CD4-positive, alpha-beta memory T cell (primary cell): Measurements from ENCODE around the gene MRPS12. TPM values are rescaled to one million over a fixed set of nuclear protein-coding genes. Genes with fewer than 3 reads are reported as not detected.
"Not testable (repeated sequence)": the region's sequence is repeated elsewhere in the genome, so short reads cannot be mapped to it uniquely, and the experiment has no call there.

ENCODE experiments used
- CTCF ChIA-PET: fragments of 350-600 bp; sonication (Branson Sonifier 250); formaldehyde crosslinking; loops from one replicate; lab custom pipeline; 2021; ENCODE audit warnings: inconsistent platforms; ENCODE audit not compliant: partially characterized antibody; lab: Charles Lee
- POLR2A ChIA-PET: fragments of 350-600 bp; sonication (Branson Sonifier 250); formaldehyde crosslinking; loops from one replicate; lab custom pipeline; 2021; ENCODE audit not compliant: partially characterized antibody; lab: Charles Lee
- DNase-seq, 5 donors: peaks; one replicate each; pipeline versions ENCODE4 v3.0.0 to v3.0.0-alpha.2; 2020 to 2022; ENCODE audit warnings: mixed read lengths in 1 of 5
- H3K27ac ChIP-seq: one replicate; pipeline ENCODE4 v1.7.0; 2013; ENCODE audit warnings: low read depth, low read length
- H3K27me3 ChIP-seq: 2 replicates; pipeline ENCODE4 v1.7.0; 2013; ENCODE audit warnings: mild to moderate bottlenecking, low read length, moderate library complexity; ENCODE audit not compliant: insufficient read depth
- H3K36me3 ChIP-seq: 2 replicates; pipeline ENCODE4 v1.7.0; 2013; ENCODE audit warnings: mild to moderate bottlenecking, low read length, moderate library complexity; ENCODE audit not compliant: insufficient read depth
- H3K4me1 ChIP-seq: 2 replicates; pipeline ENCODE4 v1.7.0; 2013; ENCODE audit warnings: mild to moderate bottlenecking, low read length, moderate library complexity; ENCODE audit not compliant: insufficient read depth
- H3K4me3 ChIP-seq, 2 donors: one replicate each; pipeline ENCODE4 v1.7.0; 2013; ENCODE audit warnings: low read length in 2 of 2, mild to moderate bottlenecking in 1 of 2
- H3K9me3 ChIP-seq, 2 donors: one replicate each; pipeline ENCODE4 v1.7.0; 2013; ENCODE audit warnings: low read length in 2 of 2, control low read depth in 1 of 2; ENCODE audit not compliant: control insufficient read depth in 1 of 2
- H3K27ac Mint-ChIP-seq, 7 donors: one replicate each; pipeline ENCODE4 v1.8.0; 2020 to 2021; ENCODE audit warnings: mixed read lengths in 7 of 7, mild to moderate bottlenecking in 6 of 7, inconsistent platforms in 3 of 7, moderate library complexity in 3 of 7
- H3K27me3 Mint-ChIP-seq, 2 donors: one replicate each; pipeline ENCODE4 v1.8.0; 2020 to 2021; ENCODE audit warnings: mixed read lengths in 2 of 2
- H3K36me3 Mint-ChIP-seq, 2 donors: one replicate each; pipeline ENCODE4 v1.8.0; 2020 to 2021; ENCODE audit warnings: mixed read lengths in 2 of 2, inconsistent platforms in 1 of 2, mild to moderate bottlenecking in 1 of 2
- H3K4me1 Mint-ChIP-seq, 4 donors: one replicate each; pipeline ENCODE4 v1.8.0; 2020 to 2021; ENCODE audit warnings: mixed read lengths in 4 of 4, mild to moderate bottlenecking in 1 of 4
- H3K4me3 Mint-ChIP-seq, 8 donors: one replicate each; pipeline ENCODE4 v1.8.0; 2020 to 2021; ENCODE audit warnings: mixed read lengths in 8 of 8, mild to moderate bottlenecking in 7 of 8, moderate library complexity in 6 of 8, inconsistent platforms in 3 of 8
- H3K9me3 Mint-ChIP-seq, 8 donors: one replicate each; pipeline ENCODE4 v1.8.0; 2020 to 2021; ENCODE audit warnings: mixed read lengths in 8 of 8, mild to moderate bottlenecking in 5 of 8, inconsistent platforms in 3 of 8, moderate library complexity in 1 of 8
- intact Hi-C: fragments of 100-400 bp; cut with micrococcal nuclease; formaldehyde crosslinking; loops from one replicate; pipeline ENCODE4 v1.15.1; 2023
- polyA plus RNA-seq, 2 donors: library from polyadenylated mRNA; unstranded; fragments of 300-500 nt; fragmentation: Illumina TruSeq; gene quantifications; one replicate each; pipeline ENCODE4 v1.2.3, GENCODE V29; 2021
- total RNA-seq, 2 experiments: library from RNA; stranded (reverse); gene quantifications; one replicate each; pipeline ENCODE4 v1.2.3, GENCODE V29; 2021

The MRPS12 gene
- 10 to 100 TPM; 25.2 to 26.9 TPM for total RNA-seq
- 100 to 1,000 TPM in 1 of 2 donors, 10 to 100 TPM in 1; 76.4 to 118 TPM for polyA plus RNA-seq

- Histone ChIP-seq H3K27me3 (no peaks in the 10 kb centered on the region), H3K27ac (peak within 1 kb of the TSS; percentile 93), H3K4me3 (peak within 1 kb of the TSS; percentile 85 to 87), H3K9me3 (no peaks in the 10 kb centered on the region), H3K4me1 (peaks cover 40% of the 10 kb centered on the region), H3K36me3 (peaks cover 15% of the 10 kb centered on the region)
- H3K9me3 Mint-ChIP-seq = peaks cover 0 to 11% (median 4%) of the 10 kb centered on the region in 8 donors
- peaks cover 24 to 28% of the 10 kb centered on the region in 2 donors for H3K36me3 Mint-ChIP-seq
- peaks cover 13 to 57% (median 32%) of the 10 kb centered on the region in 4 donors for H3K4me1 Mint-ChIP-seq
- CTCF ChIA-PET = interaction anchor here (0.7 to 4.3 kb wide), 42 partner anchors 9 to 557 kb away, joined by 3 to 47 read pairs (median 6); partner anchors contain the start of genes ACTN4, ECH1, EIF3K and FAM98C
- intact Hi-C loops = loop anchor here (1.0 to 5.0 kb wide), 11 partner anchors 18 to 1024 kb away; partner anchors contain the start of genes FAM98C, NFKBIB, SIPA1L3 and SIRT2
- peak in 4 of 5 donors; percentile 98 to 99 (median 99) for DNase-seq
- peak within 1 kb of the TSS; percentile 94 to 99 (median 98) for H3K4me3 Mint-ChIP-seq
- POLR2A ChIA-PET = interaction anchor here (0.7 to 3.0 kb wide), 22 partner anchors 31 to 557 kb away, joined by 3 to 28 read pairs (median 8); partner anchors contain the start of genes CAPN12, ECH1, EIF3K and FAM98C
- H3K27me3 Mint-ChIP-seq = no peaks in the 10 kb centered on the region
- peak within 1 kb of the TSS; percentile 98 to 100 (median 100) for H3K27ac Mint-ChIP-seq
These were observed at the start of gene MRPS12 for GRCh38 chr19:38930776-38931520. TSS of gene MRPS12 (plus strand) at chr19:38930944. CDS start at chr19:38931295, 351 bp downstream.

- CTCF ChIA-PET = interaction anchor here (0.7 kb wide), 1 partner anchor 15 kb away, joined by 3 read pairs; no protein-coding TSS in a partner anchor
- peaks cover 5 to 30% (median 15%) of the 10 kb centered on the region in 4 donors for H3K4me1 Mint-ChIP-seq
- POLR2A ChIA-PET = interaction anchor here (0.8 to 1.4 kb wide), 2 partner anchors 13 to 17 kb away, joined by 3 read pairs; partner anchors contain the start of gene NFKBIB
These were observed 47.5 kb upstream of the MRPS12 start for GRCh38 chr19:38883286-38883685.

GRCh38 chr19:38884691-38885090 is 46.1 kb upstream of the MRPS12 start:
- intact Hi-C loops = loop anchor here (5.0 kb wide), 1 partner anchor 157 kb away; no protein-coding TSS in a partner anchor
- H3K27me3 ChIP-seq, H3K9me3 ChIP-seq, H3K27me3 Mint-ChIP-seq, H3K9me3 Mint-ChIP-seq, H3K27ac ChIP-seq, POLR2A ChIA-PET, DNase-seq, H3K4me3 ChIP-seq, H3K4me3 Mint-ChIP-seq: not testable (repeated sequence)
- Mint-ChIP-seq H3K27ac (peak overlapping the region in 3 of 7 donors; percentile 24 to 90 (median 71)), H3K4me1 (peaks cover 3 to 20% (median 10%) of the 10 kb centered on the region in 4 donors), H3K36me3 (peaks cover 2 to 19% of the 10 kb centered on the region in 2 donors)
- Histone ChIP-seq H3K36me3 (peaks cover 19% of the 10 kb centered on the region), H3K4me1 (peaks cover 17% of the 10 kb centered on the region)
- CTCF ChIA-PET = interaction anchor here (0.8 to 4.4 kb wide), 3 partner anchors 17 to 482 kb away, joined by 3 to 31 read pairs (median 4); partner anchors contain the start of gene FAM98C

More at GRCh38 chr19:38883286-38883685, 47.5 kb upstream of the MRPS12 start:
- no peaks in the 10 kb centered on the region for H3K9me3 ChIP-seq
- H3K36me3 ChIP-seq = peaks cover 5% of the 10 kb centered on the region
- no peak for DNase-seq
- no peak overlapping the region for H3K27ac ChIP-seq
- Mint-ChIP-seq H3K4me3 (no peak overlapping the region), H3K27me3 (no peaks in the 10 kb centered on the region), H3K27ac (peak overlapping the region in 5 of 7 donors; percentile 48 to 88 (median 80)), H3K36me3 (peaks cover 2 to 12% of the 10 kb centered on the region in 2 donors), H3K9me3 (no peaks in the 10 kb centered on the region)
- intact Hi-C loops = no loop called here
- no peaks in the 10 kb centered on the region for H3K27me3 ChIP-seq
- peaks cover 31% of the 10 kb centered on the region for H3K4me1 ChIP-seq
- H3K4me3 ChIP-seq = no peak overlapping the region

- H3K4me1 Mint-ChIP-seq = peaks cover 0 to 7% (median 3%) of the 10 kb centered on the region in 4 donors
- ChIA-PET CTCF (interaction anchor here (0.9 to 4.5 kb wide), 12 partner anchors 11 to 486 kb away, joined by 3 to 52 read pairs (median 4); partner anchors contain the start of genes FAM98C, MRPS12, RINL and SARS2), POLR2A (interaction anchor here (1.4 to 2.4 kb wide), 4 partner anchors 23 to 119 kb away, joined by 4 to 14 read pairs (median 6); no protein-coding TSS in a partner anchor)
- no peak overlapping the region for H3K27ac ChIP-seq
- no peaks in the 10 kb centered on the region for H3K27me3 Mint-ChIP-seq
- H3K4me3 ChIP-seq = no peak overlapping the region
- H3K36me3 Mint-ChIP-seq = peaks cover 5 to 23% of the 10 kb centered on the region in 2 donors
- no peaks in the 10 kb centered on the region for H3K9me3 ChIP-seq
- intact Hi-C loops = loop anchor here (5.0 kb wide), 1 partner anchor 162 kb away; no protein-coding TSS in a partner anchor
- no peak overlapping the region for H3K27ac Mint-ChIP-seq
- H3K4me1 ChIP-seq = peaks cover 4% of the 10 kb centered on the region
- H3K4me3 Mint-ChIP-seq = no peak overlapping the region
- H3K36me3 ChIP-seq = peaks cover 19% of the 10 kb centered on the region
- H3K9me3 Mint-ChIP-seq = no peaks in the 10 kb centered on the region
- no peak for DNase-seq
- no peaks in the 10 kb centered on the region for H3K27me3 ChIP-seq
These were observed 41.9 kb upstream of the MRPS12 start for GRCh38 chr19:38888876-38889275.

- Histone ChIP-seq H3K36me3 (peaks cover 19% of the 10 kb centered on the region), H3K4me3 (no peak overlapping the region), H3K4me1 (peaks cover 4% of the 10 kb centered on the region), H3K27me3 (no peaks in the 10 kb centered on the region), H3K9me3 (no peaks in the 10 kb centered on the region), H3K27ac (no peak overlapping the region)
- no peak overlapping the region for H3K4me3 Mint-ChIP-seq
- H3K4me1 Mint-ChIP-seq = peaks cover 2 to 12% (median 5%) of the 10 kb centered on the region in 4 donors
- intact Hi-C loops = loop anchor here (5.0 kb wide), 1 partner anchor 163 kb away; no protein-coding TSS in a partner anchor
- POLR2A ChIA-PET = interaction anchor here (0.7 to 1.4 kb wide), 2 partner anchors 21 to 120 kb away, joined by 3 to 4 read pairs; no protein-coding TSS in a partner anchor
- peak overlapping the region in 1 of 7 donors; percentile 30 for H3K27ac Mint-ChIP-seq
- CTCF ChIA-PET = interaction anchor here (0.9 to 4.5 kb wide), 2 partner anchors 12 to 487 kb away, joined by 3 to 52 read pairs; partner anchors contain the start of genes FAM98C and RINL
- H3K27me3 Mint-ChIP-seq = no peaks in the 10 kb centered on the region
- peaks cover 5 to 26% of the 10 kb centered on the region in 2 donors for H3K36me3 Mint-ChIP-seq
- DNase-seq = no peak
- H3K9me3 Mint-ChIP-seq = no peaks in the 10 kb centered on the region
These were observed 40.9 kb upstream of the MRPS12 start for GRCh38 chr19:38889803-38890202.

- H3K36me3 Mint-ChIP-seq = peaks cover 5 to 26% of the 10 kb centered on the region in 2 donors
- Histone ChIP-seq H3K27me3 (no peaks in the 10 kb centered on the region), H3K4me3 (no peak overlapping the region), H3K4me1 (peaks cover 4% of the 10 kb centered on the region), H3K27ac (no peak overlapping the region), H3K9me3 (no peaks in the 10 kb centered on the region), H3K36me3 (peaks cover 19% of the 10 kb centered on the region)
- no peak overlapping the region for H3K4me3 Mint-ChIP-seq
- H3K27me3 Mint-ChIP-seq = no peaks in the 10 kb centered on the region
- H3K27ac Mint-ChIP-seq = no peak overlapping the region
- H3K4me1 Mint-ChIP-seq = peaks cover 2 to 13% (median 5%) of the 10 kb centered on the region in 4 donors
- intact Hi-C loops = no loop called here
- ChIA-PET CTCF (no interaction called here), POLR2A (no interaction called here)
- no peak for DNase-seq
- no peaks in the 10 kb centered on the region for H3K9me3 Mint-ChIP-seq
These were observed 40.1 kb upstream of the MRPS12 start for GRCh38 chr19:38890686-38891085.
